Panc1 (cell line): ENCODE results near the gene CAPN11.

Experiments
- POLR2AphosphoS5 ChIP-seq: IDR thresholded peaks from 2 replicates; pipeline ENCODE4 v1.6.1; 2012; ENCODE audit warnings: mild to moderate bottlenecking, low read depth, low read length, moderate library complexity
- TCF7L2 ChIP-seq: IDR thresholded peaks from 2 replicates; pipeline ENCODE4 v1.6.1; 2011; ENCODE audit warnings: mild to moderate bottlenecking, low read depth, low read length, inconsistent platforms
- TF ChIP-seq, protein P1 (sequence below): fragments of 450-650 bp; IDR thresholded peaks from 2 replicates; pipeline ENCODE4 v1.5.1; 2017; ENCODE audit warnings: mild to moderate bottlenecking
- TF ChIP-seq, protein P2 (sequence below), 2 experiments: IDR thresholded peaks; 2 replicates each; pipeline ENCODE4 v1.6.1; 2011 to 2012; ENCODE audit warnings: low read depth in 2 of 2, control low read depth in 1 of 2, low read length in 1 of 2, mild to moderate bottlenecking in 1 of 2, moderate library complexity in 1 of 2; ENCODE audit not compliant: insufficient read depth in 1 of 2

DNA sequence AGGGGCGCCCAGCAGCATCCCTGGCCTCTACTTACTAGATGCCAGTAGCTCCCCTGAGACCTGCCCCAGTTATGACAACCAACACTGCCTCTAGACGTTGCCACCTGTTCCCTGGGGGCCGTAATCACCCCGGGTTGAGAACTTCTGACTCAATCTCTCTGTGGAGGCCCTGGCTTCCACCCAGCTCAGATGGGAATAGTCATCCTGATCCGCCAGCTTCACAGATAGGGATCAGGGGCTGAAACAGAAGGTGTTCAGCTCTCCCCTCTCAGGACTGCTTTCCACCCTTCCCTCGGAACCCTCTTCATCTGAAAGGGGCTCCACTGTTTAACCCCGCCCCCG is 3.3 kb downstream of the CAPN11 start:
- TF ChIP-seq, protein P1, sequence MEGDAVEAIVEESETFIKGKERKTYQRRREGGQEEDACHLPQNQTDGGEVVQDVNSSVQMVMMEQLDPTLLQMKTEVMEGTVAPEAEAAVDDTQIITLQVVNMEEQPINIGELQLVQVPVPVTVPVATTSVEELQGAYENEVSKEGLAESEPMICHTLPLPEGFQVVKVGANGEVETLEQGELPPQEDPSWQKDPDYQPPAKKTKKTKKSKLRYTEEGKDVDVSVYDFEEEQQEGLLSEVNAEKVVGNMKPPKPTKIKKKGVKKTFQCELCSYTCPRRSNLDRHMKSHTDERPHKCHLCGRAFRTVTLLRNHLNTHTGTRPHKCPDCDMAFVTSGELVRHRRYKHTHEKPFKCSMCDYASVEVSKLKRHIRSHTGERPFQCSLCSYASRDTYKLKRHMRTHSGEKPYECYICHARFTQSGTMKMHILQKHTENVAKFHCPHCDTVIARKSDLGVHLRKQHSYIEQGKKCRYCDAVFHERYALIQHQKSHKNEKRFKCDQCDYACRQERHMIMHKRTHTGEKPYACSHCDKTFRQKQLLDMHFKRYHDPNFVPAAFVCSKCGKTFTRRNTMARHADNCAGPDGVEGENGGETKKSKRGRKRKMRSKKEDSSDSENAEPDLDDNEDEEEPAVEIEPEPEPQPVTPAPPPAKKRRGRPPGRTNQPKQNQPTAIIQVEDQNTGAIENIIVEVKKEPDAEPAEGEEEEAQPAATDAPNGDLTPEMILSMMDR = no peak
- TF ChIP-seq, protein P2, sequence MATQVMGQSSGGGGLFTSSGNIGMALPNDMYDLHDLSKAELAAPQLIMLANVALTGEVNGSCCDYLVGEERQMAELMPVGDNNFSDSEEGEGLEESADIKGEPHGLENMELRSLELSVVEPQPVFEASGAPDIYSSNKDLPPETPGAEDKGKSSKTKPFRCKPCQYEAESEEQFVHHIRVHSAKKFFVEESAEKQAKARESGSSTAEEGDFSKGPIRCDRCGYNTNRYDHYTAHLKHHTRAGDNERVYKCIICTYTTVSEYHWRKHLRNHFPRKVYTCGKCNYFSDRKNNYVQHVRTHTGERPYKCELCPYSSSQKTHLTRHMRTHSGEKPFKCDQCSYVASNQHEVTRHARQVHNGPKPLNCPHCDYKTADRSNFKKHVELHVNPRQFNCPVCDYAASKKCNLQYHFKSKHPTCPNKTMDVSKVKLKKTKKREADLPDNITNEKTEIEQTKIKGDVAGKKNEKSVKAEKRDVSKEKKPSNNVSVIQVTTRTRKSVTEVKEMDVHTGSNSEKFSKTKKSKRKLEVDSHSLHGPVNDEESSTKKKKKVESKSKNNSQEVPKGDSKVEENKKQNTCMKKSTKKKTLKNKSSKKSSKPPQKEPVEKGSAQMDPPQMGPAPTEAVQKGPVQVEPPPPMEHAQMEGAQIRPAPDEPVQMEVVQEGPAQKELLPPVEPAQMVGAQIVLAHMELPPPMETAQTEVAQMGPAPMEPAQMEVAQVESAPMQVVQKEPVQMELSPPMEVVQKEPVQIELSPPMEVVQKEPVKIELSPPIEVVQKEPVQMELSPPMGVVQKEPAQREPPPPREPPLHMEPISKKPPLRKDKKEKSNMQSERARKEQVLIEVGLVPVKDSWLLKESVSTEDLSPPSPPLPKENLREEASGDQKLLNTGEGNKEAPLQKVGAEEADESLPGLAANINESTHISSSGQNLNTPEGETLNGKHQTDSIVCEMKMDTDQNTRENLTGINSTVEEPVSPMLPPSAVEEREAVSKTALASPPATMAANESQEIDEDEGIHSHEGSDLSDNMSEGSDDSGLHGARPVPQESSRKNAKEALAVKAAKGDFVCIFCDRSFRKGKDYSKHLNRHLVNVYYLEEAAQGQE (IDR thresholded peaks at IDR 0.05; ENCODE audit: insufficient read depth in 1 of 2, low read depth in 2 of 2, low read length in 1 of 2) = no peak
- TF ChIP-seq POLR2AphosphoS5 (no peak), TCF7L2 (no peak)
